NCI-H187 treated with DMSO at 0.1 percent for 48 hours (cell line): ENCODE data around the gene OPA1.

Experiments
- DNase-seq: peaks from one replicate; lab custom pipeline; 2025; lab: John Stamatoyannopoulos, UW

OPA1 gene

DNA sequence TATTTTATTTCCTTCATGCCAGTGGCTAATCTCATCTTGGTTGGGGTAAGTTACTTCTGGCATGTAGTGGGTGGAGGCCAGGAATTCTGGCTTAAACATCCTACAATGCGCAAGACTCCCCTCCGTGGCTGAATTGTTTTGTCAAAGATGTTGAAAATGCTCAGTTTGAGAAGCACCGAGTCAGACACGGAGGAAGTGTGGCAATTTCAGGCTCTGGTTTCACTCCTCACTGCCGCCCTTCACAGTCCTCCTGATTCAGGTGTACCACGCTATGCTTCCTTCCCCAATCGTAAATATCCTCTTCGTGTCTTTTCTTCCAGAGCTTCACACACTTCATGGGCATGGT is 150.7 kb downstream of the OPA1 start:
- DNase-seq, result peak; percentile 72

DNA sequence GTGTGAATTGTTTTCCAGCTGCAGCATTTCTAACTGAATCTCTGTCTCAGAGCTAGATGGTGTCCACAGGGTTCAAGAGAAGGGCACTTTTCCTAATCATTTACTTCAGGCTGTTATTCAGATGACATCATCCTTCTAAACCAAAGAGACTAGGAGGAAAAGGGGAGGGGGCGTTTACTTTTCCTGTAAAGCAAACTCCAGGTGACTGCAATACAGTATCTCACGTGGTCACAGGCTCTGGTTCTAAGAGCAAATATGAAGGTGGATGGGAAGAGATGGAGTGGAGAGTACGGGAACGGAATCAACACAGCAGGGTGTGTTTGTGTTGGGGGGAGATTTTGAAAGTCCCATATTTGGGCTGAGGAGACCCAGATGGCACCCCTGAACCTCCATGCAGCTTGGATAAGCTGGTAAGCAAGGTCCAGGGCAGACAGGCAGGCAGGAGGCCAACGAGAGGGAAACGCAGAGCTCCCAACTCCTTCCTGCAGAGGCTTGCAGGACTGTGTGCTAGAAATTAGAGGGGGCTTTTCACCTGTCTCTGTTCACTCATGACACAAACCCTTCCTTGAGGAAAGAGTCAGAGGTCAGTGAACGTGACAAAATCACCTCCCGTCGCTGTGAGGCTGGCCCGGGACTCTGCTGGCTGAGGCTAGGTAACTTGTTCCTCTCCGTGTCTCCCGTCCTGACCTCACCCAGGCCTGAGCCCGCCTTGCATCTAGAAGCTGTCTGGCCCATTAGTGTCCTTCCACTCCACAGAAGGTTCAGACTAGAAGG is 151.2 kb downstream of the OPA1 start:
- peak; percentile 80 for DNase-seq

DNA sequence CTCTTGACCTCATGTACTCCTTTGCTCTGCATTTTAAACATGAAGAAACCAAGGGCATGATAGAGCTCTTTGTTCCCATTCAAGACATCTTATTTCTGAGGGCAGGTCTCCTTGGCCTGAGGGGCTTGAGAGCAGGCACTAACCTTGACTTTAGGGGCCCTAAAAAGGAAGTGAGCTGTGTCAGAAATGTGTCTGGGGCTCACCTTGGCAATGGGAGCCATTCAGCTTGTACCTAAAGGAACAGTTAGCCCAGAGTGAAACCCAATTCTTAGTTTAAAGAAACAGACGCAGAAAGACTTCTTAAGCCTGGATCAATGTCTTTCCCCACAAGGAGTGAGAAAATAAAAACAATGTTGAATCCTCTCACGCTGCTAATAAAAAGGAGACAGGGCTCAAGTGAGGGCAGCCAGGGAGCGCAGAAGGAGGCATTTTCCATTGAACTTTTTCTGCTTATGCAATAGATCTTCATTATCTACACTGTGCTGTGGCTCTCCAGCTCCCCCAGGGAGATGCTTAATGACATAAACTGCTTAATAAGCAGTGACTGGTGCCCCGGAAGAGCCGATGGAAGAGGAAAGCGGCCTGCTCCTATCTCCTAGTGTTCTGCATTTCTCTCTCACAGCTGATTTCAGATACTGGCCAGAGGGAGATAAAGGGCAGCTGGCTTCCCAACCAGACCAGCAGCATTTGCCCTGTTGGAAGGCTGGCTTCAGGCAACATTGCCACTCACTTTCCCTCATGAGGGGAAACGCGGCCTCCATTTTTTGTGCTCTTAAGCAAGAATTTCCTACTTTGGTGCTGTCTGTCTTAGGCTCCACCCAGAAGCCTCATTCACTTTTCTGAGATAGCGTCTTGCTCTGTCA is 152.0 kb downstream of the OPA1 start:
- no peak for DNase-seq

DNA sequence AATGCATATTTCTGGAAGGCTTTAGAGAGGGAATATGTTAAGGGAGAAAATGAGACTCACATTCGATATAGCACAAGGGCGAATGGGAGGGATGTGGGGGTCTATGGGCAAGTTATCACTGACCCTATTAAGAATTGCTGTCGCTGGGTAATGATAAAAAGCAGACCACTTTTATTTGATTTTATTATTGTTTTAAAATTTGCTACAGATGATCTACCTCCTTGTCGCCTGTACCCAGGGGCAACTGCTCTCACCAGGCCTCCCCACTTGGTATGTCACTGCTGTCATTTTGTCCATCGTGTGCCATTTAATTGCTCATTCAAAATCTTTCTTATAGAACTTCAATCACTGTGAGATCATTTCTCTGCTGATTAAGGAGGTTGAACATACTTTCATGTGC is 153.8 kb downstream of the OPA1 start:
- no peak for DNase-seq
